GM12878 (cell line): ENCODE measurements around the gene PLS3.

Experiments used
- CEBPB ChIP-seq, 2 experiments: fragments of 150-350 bp in 1 of 2; IDR thresholded peaks; 2 replicates each; pipeline ENCODE4 v1.6.1; 2012 to 2014; ENCODE audit warnings: low read depth in 2 of 2, low read length in 2 of 2, borderline replicate concordance in 1 of 2, inconsistent platforms in 1 of 2
- CTCF ChIP-seq, 3 experiments: IDR thresholded peaks in 2 of 3; conservative IDR thresholded peaks in 1 of 3; 2 replicates each; pipeline ENCODE4 v1.5.1; 2011; ENCODE audit warnings: low read depth in 3 of 3, low read length in 3 of 3, mild to moderate bottlenecking in 3 of 3, control low read depth in 2 of 3, moderate library complexity in 2 of 3, inconsistent platforms in 1 of 3, mixed read lengths in 1 of 3; ENCODE audit not compliant: control insufficient read depth in 2 of 3, insufficient read depth in 1 of 3; ENCODE audit errors: extremely low read depth in 1 of 3
- CUX1 ChIP-seq: IDR thresholded peaks from 2 replicates; pipeline ENCODE4 v1.6.1; 2012; ENCODE audit warnings: improper control_type of control experiment, low read depth, low read length; ENCODE audit not compliant: insufficient replicate concordance
- ELK1 ChIP-seq: IDR thresholded peaks from 2 replicates; pipeline ENCODE4 v1.6.1; 2012; ENCODE audit warnings: low read depth, low read length, improper control_type of control experiment
- EP300 ChIP-seq, 2 experiments: fragments of 150-350 bp in 1 of 2; IDR thresholded peaks; 2 replicates each; pipeline ENCODE4 v1.6.1; 2011 to 2012; ENCODE audit warnings: low read depth in 2 of 2, low read length in 2 of 2, borderline replicate concordance in 1 of 2, improper control_type of control experiment in 1 of 2, inconsistent platforms in 1 of 2; ENCODE audit not compliant: control insufficient read depth in 1 of 2
- PBX3 ChIP-seq: IDR thresholded peaks from 2 replicates; pipeline ENCODE4 v1.6.1; 2011; ENCODE audit warnings: mild to moderate bottlenecking, low read depth, low read length, moderate library complexity; ENCODE audit not compliant: insufficient replicate concordance
- POLR2A ChIP-seq: IDR thresholded peaks from 2 replicates; pipeline ENCODE4 v1.6.1; 2011; ENCODE audit warnings: low read depth, mild to moderate bottlenecking, low read length
- POLR2AphosphoS5 ChIP-seq: IDR thresholded peaks from 2 replicates; pipeline ENCODE4 v1.6.1; 2011; ENCODE audit warnings: mild to moderate bottlenecking, low read length, inconsistent platforms
- PRDM15 ChIP-seq: fragments of 450-650 bp; formaldehyde crosslinking; IDR thresholded peaks from 2 replicates; pipeline ENCODE4 v1.4.0; 2020; ENCODE audit warnings: mild to moderate bottlenecking, moderate library complexity
- ZNF592 ChIP-seq: fragments of 450-650 bp; IDR thresholded peaks from 2 replicates; pipeline ENCODE4 v1.6.1; 2017; ENCODE audit warnings: mild to moderate bottlenecking, moderate library complexity

GRCh38 chrX:115521741-115522140 is 39.2 kb upstream of the PLS3 start:
- TF ChIP-seq EP300 (IDR thresholded peaks at IDR 0.05; ENCODE audit: borderline replicate concordance in 1 of 2, control insufficient read depth in 1 of 2, low read depth in 2 of 2, low read length in 2 of 2) (no peak), CUX1 (no peak), CEBPB (IDR thresholded peaks at IDR 0.05; ENCODE audit: borderline replicate concordance in 1 of 2, low read depth in 2 of 2, low read length in 2 of 2) (no peak), ZNF592 (no peak), POLR2A (no peak), POLR2AphosphoS5 (no peak), ELK1 (no peak), PRDM15 (no peak), CTCF (IDR thresholded peaks at IDR 0.05 in 2 of 3, conservative IDR thresholded peaks at IDR 0.05 in 1 of 3; ENCODE audit: control insufficient read depth in 2 of 3, extremely low read depth in 1 of 3, insufficient read depth in 1 of 3, low read depth in 3 of 3, low read length in 3 of 3) (no peak), PBX3 (no peak)
